ENCODE data around the gene SEC61G.

The SEC61G gene

DNA sequence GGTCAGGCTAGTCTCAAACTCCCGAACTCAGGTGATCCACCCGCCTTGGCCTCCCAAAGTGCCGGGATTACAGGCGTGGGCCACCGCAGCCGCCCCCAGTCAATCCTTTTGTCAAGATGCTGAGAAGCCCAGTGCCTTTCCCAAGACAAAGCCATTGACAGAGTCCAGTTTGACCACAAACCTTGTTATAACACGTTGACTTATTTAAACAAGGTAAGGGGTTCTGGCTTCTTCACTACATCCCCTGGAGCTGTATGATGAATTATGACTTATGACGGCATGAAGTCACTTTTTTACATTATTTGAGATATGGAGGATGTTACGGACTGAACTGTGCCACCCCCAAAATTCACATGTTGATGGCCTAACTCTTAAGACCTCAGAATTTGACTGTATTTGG, 5.8 kb upstream of the SEC61G start:
- no peak for DNase-seq (ENCODE audit: low spot score)

DNA sequence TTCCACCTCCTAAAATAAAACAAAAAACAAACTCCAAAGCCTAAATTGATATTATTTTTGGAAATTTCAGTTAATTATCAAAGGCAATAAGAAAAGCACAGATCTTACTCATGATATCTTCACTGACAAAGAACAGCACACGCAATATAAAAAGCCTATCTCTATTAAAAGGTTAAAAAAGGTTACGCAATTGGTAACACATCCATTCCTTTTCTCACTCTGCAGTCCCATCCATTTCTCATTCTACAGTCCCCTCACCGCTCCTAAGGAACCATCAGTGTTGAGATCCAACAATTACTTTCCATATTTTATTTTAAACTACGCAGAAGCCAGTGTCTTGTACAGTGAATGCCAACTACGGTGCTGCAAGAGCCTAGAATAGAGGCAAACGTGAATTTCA, 1.3 kb downstream of the SEC61G start:
- no peak for DNase-seq (ENCODE audit: low spot score)

DNA sequence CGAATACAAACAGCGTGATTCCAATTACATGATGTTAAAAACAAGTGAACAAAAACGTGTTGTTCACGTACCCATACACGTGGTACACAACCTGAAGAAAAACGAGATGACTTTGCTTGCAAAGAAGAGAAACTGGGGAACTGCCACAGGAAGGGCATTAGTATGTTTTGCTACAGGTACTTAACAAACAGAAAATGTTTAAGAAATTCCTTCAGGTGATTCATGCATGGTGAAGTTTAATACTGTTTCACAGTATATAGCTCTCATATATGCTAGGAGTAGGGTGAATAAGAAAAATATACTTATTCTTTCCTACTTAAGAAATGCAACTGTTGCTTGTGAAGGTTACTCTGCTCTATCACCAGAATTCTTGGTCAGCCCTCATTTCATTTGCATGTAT, 9.8 kb downstream of the SEC61G start:
- no peak for DNase-seq (ENCODE audit: low spot score)

DNA sequence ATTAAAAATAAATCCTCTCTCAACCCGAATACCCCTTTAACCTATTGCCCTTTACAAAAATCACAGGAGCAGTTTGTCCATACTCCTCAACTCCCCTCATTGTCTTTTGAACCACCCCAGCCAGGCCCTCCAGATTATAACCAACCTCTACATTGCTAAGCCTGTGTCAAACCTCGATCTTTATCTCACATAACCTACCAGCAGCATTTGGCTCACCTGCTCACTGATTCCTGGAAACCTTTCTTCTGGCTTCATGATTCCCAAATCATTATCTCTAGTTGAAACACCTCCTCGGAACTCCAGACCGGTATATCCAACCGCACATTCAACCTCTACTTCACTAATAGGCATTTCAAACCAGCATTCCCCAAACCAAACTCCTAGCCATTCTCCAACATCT, 11.8 kb downstream of the SEC61G start:
- DNase-seq (ENCODE audit: low spot score) = no peak

DNA sequence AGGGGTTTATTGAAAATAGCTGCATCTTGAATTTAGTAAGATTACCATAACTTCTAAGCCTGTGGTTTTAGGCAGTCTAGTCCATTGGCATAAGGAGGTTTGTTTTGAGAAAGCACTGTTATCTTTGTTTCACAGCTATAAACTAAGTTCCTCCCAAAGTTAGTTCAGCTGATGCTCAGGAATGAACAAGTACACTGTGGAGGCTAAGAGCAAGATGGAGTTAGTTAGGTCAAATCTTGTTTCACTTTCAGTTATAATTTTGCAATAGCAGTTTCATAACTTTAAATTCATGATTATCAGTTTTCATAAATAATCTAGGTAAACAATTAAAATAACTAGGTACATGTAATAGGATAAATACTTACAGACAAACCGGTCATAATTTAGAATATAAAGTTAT, 15.4 kb downstream of the SEC61G start:
- no peak for DNase-seq (ENCODE audit: low spot score)

DNA sequence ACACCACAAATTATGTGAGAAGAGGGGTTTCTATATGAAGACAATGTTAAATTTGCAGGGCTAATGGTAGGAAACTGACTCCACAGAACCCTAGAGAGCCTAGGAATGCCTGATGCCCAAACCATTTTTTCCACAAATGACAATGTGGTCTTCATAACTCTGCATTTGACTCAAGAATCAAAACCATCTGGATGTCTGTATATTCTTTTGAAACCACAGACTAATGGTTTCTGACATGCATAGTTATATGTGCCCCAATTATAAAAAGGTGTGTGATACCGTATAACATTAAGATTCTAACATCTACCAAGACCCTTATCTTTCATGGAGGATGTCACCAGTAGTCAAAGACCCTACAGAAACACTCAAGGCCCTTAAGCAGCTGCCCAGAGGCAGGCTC, 20.3 kb downstream of the SEC61G start:
- DNase-seq (ENCODE audit: low spot score) = no peak

DNA sequence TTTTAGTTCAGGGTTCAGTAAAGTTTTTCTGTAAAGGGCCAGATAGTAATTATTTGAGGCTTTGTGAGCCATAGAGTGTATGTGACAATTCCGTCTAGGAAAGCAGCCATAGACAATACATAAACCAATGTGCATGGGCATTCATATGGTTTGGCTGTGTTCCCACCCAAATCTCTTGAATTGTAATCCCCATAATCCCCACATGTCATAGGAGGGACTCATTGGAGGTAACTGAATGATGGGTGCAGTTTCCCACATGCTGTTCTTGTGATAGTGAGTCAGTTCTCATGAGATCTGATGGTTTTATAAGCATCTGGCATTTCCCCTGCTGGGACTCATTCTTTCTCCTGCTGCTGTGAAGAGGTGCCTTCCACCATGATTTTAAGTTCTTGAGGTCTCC, 29.9 kb downstream of the SEC61G start:
- no peak for DNase-seq (ENCODE audit: low spot score)

DNA sequence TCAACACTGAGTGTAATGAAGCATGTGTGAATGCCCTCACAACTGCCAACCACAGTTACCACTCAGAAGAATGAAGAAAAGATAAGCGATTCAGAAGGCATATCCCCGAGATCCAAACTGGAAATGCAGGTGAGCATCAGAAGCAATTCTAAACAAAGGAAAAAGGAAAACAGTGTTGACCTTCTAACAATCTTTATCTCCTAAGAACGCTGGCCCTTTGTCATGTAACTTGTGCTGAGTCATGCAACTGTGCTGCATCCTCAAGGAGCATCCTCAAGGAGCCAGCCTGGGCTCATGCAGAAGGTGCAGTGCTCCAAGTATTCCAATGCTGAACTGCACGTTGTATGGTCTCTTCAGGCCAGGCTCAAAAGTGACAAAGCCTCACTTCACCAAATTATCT, 30.6 kb downstream of the SEC61G start:
- DNase-seq (ENCODE audit: low spot score) = no peak

DNA sequence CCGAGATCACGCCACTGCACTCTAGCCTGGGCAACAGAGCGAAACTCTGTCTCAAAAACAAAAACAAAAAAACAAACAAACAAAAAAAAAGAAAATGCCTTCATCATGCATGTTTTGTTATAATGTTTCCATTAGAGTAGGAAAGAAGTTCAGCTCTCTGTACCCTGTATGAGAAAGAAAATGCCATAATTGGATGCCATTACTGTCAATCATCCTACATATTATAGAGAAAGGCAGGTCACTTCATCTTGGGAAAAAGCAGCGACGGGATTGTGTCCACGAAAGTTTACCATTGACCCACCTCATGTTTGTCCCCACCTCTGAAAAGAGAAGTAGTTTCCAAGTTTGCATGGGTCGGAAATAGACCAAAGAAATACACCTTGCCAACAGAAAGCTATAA, 33.8 kb downstream of the SEC61G start:
- no peak for DNase-seq (ENCODE audit: low spot score)

DNA sequence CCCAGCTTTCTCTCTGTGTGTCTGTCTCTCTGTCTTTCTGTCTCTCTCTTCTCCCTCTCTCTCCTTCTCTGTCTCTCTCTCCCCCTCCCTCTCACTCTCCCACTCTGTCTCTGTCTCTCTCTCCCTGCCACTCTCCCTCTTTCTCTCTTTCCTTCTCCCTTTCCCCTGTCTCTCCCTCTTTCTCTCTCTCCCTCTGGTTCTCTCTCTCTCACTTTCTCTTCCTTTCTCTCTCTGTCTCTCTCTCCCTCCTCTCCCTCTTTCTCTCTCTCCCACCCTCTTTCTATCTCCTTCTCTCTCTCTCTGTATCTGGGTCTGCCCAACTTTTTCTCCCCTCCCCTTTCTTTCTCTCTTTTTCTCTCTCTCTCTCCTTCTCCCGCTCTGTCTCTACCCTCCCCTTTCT, 36.5 kb downstream of the SEC61G start:
- DNase-seq (ENCODE audit: low spot score) = no peak

DNA sequence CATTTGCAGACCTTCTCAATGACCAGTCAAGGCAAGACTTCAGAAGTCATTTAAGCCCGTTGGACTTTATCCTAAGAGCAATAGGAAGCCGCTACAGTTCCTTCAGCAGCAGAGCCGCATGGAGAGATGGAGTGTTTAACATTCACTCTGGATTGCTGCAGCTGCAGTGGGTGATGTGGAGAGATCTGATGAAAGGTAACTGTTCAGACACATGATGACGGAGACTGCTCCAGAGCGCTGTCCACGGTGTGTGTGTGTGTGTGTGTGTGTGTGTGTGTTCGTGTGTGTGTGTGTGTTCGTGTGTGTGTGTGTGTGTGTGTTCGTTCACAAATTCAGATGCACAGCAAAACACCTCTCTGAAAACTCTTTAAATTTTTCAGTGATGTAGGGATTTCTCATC, 37.0 kb downstream of the SEC61G start:
- DNase-seq (ENCODE audit: low spot score) = no peak

DNA sequence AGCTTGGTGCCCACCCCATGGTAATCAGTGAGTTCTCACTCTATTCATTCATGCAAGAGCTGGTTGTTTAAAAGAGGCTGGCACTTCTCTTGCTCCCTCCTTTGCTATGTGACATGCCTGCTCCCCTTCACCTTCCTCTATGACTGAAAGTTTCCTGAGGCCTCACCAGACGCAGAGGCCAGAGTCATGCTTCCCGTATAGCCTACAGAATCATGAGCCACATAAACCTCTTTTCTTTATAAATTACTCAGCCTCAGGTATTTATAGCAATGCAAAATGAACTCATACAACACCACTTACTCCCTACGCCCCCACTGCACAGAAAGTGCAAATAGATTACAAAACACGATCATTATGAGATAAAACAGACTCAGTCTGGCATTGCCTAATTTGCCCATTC, 39.0 kb downstream of the SEC61G start:
- DNase-seq (ENCODE audit: low spot score) = no peak

DNA sequence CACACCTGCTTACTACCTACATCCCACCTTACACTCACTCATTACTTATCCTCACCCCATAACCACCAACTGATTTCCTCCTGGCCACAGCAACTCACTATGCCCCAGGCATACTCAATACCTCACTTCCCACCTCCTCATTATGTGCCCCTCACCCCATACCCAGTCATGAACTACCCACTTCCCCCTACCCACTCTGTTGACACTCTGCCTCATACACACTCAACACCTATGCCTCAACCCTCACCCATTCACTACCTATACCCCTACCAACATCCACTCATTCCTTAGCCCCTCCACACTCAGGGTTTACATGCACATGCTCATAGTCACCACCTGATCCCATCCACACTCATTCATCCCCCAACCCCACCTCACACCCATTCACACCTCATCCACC, 39.6 kb downstream of the SEC61G start:
- DNase-seq (ENCODE audit: low spot score) = no peak

DNA sequence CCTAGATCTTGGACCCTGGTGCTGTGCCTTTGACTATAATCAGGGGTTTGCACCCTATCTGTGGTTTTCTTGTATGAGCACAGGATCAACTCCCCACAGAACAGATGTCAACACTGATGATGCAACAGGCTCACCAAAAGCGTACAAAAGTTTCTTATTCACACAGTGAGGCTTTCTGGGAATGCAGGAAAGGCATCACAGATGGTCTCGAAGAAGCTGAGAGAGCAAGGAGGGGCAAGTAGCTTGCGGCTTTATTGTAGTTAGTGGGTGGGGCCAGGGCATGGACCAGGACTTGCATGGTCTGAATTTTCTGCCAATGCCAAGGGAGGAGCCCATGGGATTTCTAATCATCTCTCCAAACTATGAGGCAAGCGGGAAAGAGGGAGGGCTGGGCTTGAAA, 46.2 kb downstream of the SEC61G start:
- no peak for DNase-seq (ENCODE audit: low spot score)

DNA sequence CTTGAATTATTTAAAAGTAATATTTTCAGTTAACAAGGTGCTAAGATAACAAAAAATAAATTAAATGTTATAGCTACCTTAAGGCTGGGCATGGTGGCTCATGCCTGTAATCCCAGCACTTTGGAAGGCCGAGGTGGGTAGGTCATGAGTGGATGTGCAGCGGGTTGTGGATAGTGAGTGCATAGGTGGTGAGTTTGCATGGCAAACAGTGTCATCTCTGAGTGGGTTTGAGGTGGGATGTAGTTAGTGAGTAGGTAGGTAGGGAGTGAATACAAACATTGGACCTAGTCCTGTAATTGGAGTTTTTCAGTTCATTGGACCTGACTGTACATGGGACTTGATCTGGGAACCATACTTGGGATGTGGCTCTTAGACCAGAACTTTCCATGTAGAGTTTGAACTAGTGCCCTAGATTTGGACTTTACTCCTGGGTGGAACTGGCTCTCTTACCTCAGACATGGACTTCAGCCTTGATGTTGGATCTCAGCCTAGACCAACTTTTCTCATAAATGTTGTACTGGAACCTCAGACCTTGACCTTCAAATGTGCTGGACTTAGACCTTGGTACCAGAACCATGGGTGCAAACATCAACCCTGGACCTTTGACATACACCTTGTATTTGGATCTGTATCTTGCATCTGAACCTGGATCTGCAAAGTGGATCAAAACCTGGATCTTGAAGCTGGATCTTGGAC, 47.0 kb downstream of the SEC61G start:
- no peak for DNase-seq (ENCODE audit: low spot score)

DNA sequence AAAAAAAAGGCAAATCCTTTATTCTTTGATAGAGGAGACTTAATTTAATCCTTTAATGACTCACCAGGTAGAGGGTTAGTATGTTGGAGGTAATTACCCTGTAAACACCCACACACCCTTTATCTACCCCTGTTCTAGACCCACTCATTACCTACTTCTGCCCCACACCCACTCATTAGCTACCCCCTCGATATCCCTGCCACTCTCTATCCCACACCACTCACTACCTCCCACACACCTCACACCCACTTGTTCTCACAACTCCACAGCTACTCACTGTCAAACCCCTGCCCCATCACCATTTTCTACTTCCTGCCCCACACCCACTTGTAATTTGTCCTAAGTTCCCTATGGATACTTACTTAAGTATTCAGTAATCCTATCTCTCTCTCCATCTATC, 49.7 kb downstream of the SEC61G start:
- DNase-seq (ENCODE audit: low spot score) = no peak

DNA sequence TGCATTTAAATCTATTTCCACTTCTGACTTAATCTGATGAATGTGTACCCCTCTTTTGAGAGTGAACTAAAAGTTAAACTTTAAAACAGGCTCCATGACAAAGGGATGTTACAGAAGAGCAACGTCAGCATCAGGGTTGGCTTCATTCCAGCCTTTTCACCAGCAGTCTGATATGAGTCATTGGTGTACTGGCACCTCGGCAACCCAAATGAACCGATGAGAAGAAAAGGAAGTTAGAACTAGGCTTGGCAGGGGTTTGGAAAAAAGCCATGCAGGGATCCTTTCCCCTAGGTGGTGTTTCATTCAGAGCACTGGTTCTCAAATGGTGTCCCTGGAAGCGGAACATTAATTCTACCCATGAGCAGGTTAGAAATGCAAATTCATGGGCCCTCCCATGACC, 53.6 kb downstream of the SEC61G start:
- DNase-seq (ENCODE audit: low spot score) = no peak

DNA sequence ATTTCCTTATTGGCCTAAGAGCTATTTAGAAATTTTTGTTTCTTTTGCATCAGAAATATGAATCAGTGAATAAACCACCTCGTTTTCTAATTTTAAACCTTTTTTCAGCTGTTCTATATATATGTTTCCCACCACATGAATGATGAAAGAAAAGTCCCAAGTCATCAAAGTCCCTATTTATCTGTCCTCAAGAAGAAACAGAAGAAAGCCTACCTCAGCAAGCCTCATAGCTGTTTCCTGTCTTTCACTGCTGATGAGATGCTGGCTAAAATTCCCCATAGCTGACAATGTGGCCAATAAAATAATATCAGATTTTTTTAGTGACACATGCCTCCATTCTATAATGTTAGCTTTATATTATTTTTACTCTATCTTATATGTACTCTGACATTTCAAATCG, 54.2 kb downstream of the SEC61G start:
- no peak for DNase-seq (ENCODE audit: low spot score)
